Stimulated activated naive CD8-positive, alpha-beta T cell treated with anti-CD3 and anti-CD28 coated beads, Interleukin-15, Interleukin-2, amounts not matched to agents 100 U/mL and 50 U/mL, for 24 hours (primary cell): ENCODE results near the gene GLB1L.
"Not testable (repeated sequence)": the region's sequence is repeated elsewhere in the genome, so short reads cannot be mapped to it uniquely, and the experiment has no call there.

Source experiments
- ATAC-seq: fragments of 150-1000 bp; cut with Tn5 transposase; one replicate; pipeline ENCODE4 v1.10.0; 2021
- DNase-seq: peaks from one replicate; pipeline ENCODE4 v3.0.0; 2021

The GLB1L gene

GRCh38 chr2:219280651-219281050, 35.4 kb upstream of the GLB1L start:
- DNase-seq = no peak
- ATAC-seq = no peak

GRCh38 chr2:219279916-219280516, 34.8 kb upstream of the GLB1L start:
- DNase-seq (no peak), ATAC-seq (no peak)

GRCh38 chr2:219279151-219279915, 34.1 kb upstream of the GLB1L start, which contains the start of gene DNAJB2:
TSS of gene DNAJB2 (plus strand) at chr2:219279366. CDS start at chr2:219279834, 468 bp downstream.
- peak; percentile 90 for ATAC-seq
- DNase-seq = peak; percentile 99

GRCh38 chr2:219278655-219279150, 33.5 kb upstream of the GLB1L start:
- DNase-seq = no peak
- ATAC-seq = no peak

DNA sequence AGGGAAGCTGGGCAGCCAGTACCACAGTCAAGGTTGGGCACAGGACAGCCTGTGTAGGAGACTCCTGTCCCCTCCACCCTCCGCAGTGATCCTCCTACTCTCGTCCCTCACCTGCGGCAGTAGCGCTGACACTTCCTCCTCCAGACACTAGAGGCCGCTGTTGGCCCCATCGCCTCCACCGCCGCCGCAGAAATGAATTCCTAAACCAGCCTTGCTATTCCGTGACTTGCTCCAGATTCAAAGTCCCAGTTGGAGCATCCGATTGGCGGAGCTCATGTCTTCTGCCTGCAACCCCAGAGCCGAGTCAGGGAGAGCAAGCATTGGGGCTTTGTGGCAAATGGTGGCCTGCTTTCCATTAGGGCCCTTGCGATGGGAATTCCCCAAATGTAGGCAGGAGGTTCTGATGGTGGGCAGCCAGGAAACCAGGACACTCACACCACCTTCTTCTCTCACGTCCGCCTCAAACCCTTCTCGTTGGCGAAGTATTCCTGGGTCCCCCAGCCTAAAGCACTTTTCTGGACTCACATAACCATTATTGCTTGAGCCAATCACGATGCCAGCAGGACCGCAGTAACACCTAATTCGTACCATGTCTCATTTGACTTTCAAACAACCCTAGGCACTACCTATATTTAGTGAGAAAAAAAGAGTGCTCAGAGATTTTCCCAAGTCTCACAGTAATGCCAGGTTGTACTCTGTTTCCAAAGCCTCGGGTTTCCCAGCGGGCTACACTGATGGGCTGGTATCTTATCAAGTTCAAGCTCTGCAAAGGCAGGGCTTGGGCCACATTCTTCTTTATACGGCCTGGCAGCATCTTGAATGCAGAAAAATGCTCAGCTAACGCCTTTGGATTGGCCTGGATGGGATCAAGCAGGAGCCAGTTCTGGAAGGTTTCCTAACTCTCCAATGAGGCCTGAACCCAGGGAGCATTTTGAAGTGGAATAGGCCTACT, 32.7 kb upstream of the GLB1L start:
- ATAC-seq (no peak), DNase-seq (peak; percentile 82)

GRCh38 chr2:219274361-219274921, 29.2 kb upstream of the GLB1L start:
- DNase-seq = no peak
- ATAC-seq = no peak

DNA sequence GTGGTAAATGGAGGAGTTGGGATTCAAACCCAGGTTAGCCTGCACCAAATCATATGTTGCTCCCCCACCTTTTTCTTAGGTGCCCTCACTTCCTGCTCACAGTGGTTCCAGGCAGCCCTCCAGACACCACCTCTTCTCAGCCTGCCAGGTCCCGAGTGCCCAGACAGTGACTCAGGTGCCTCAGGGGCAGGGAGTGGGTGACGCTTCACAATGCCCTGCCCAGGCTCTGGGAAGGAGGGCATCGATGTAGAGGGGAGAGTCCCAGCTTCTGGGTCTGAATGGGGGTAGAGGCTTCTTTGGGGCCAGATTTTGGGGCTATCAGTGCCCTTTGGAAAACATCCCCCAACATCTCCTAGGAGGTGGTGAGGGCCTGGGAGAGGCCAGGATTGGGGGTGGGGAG, 28.7 kb upstream of the GLB1L start:
- DNase-seq (no peak), ATAC-seq (no peak)

GRCh38 chr2:219272995-219273394, 27.8 kb upstream of the GLB1L start:
- DNase-seq (no peak), ATAC-seq (peak; percentile 37)

DNA sequence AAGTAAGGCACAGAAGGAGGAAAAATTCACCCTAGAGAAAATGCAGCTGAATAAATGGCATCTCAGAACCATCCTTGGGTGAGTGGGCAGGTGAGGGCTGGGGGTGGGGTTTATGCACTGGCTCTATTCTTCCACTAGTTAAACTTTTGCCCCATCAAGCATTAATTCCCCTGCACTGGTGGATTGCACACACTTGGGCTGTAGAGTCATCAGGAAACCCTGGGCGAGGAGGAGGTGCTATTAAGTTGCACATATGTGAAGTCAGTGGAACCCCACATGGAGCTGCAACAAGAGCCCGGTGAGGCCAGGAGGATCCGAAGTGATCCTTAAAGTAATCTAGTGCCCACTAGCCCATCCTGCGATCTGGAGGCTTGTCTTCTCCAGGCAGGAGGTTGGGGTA, 27.1 kb upstream of the GLB1L start:
- no peak for ATAC-seq
- no peak for DNase-seq

GRCh38 chr2:219271021-219271420, 25.8 kb upstream of the GLB1L start:
- ATAC-seq = no peak
- no peak for DNase-seq

GRCh38 chr2:219270055-219270372, 24.8 kb upstream of the GLB1L start:
- DNase-seq (no peak), ATAC-seq (no peak)

DNA sequence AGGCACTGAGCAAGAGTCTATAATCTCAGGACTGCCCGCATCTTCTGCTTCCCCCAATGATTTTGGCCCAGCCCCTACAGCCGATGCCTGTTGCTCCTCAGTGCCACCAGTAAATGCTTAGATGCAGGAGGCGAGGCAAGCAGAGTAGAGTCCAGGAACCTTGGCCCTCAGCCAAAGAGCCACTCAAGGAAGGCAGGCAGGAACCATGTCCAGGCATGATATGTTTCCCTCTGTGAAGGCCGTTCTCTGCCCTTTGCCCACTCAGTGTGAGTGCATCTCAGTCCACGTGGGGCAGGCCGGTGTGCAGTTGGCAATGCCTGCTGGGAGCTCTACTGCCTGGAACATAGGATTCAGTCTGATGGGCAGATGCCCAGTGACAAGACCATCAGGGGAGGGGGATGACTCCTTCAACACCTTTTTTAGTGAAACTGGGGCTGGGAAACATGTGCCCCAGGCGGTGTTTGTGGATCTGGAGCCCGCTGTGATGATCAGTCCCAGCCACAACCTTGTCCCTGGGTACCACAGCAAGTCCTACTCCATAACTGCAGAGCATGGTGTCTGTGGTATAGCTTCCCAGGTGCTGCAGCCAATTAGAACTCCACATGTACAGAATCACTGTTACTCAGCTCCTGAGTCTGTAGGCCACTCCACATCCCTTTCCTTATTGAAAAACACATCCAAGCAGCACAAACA, 24.3 kb upstream of the GLB1L start:
- DNase-seq = no peak
- ATAC-seq = no peak

GRCh38 chr2:219268294-219268693, 23.1 kb upstream of the GLB1L start:
- no peak for ATAC-seq
- DNase-seq = no peak

- ATAC-seq (no peak), DNase-seq (no peak)
Observed at GRCh38 chr2:219266886-219267285, 21.6 kb upstream of the GLB1L start.

DNA sequence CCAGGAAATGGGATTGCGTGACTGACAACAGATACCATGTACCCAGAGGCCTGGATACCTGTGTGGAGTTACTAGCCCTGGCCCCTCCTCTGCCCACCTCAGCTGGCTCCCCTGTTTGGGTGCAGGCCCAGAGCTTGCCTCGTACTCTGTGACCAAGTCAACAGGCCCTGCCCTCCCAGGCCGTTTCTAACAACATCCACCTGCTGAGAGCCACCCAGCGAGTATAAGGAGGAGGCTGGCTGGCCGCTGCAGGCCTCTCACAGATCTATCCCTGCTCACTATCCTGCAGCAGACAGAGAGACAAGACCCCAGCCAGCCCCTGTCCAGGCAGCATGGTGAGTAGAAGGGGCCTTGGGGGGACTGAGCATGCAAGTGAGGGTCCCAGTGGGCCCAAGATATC, 21.0 kb upstream of the GLB1L start:
- no peak for ATAC-seq
- DNase-seq = no peak

DNA sequence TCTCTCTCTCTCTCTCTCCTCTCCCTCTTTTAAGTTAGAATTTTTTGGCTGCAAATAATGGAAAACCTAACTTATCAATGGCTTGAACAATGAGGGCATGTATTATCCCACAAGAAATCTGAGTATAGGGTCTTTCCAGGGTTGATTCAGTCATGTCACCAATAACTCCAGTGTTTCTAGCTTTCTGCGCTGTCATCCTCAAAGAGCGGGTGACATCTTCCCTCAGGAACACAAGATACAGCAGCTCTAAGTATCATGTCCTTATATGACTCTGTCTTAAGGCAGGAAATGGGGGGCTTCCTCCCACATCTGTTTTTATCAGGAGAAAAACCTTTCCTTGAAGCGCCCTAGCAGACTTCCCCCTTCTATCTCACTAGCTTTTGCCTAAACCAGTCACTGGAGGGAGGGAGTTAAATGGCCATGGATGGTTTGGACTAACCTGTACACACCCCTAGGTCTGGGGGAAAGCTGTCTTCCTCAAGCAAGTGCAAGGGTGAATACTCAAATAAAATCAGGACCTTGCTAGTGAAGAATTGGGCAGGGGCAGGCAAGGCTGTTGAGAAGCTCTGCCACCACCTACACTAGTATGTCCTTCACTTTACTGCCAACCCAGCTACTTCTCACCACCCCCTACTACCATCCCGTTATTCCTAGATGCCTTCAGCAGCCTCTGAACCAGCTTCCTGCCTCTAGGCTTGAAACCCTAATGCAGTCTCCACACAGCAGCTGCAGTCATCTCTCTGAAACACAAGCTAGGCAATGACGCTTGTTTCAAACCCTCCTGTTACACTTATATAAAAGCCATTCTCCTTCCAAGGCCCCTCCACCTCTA, 16.0 kb upstream of the GLB1L start:
- DNase-seq (no peak), ATAC-seq (no peak)

DNA sequence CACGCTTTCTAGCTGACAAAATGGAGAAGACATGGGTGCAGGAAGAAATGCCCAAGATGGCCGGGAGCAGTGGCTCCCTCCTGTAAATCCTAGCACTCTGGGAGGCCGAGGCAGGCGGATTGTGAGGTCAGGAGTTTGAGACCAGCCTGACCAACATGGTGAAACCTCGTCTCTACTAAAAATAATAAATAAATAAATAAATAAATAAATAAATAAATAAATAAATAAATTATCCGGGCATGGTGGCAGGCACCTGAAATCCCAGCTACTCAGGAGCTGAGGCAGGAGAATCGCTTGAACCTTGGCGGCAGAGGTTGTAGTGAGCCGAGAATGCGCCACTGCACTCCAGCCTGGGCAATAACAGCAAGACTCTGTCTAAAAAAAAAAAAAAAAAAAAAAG, 13.7 kb upstream of the GLB1L start:
- not testable (repeated sequence) for DNase-seq, ATAC-seq

- ATAC-seq = peak; percentile 44
Observed at GRCh38 chr2:219254590-219255201, 9.5 kb upstream of the GLB1L start.

GRCh38 chr2:219253753-219254589, 8.7 kb upstream of the GLB1L start, which contains the start of gene TUBA4A:
TSS of gene TUBA4A (minus strand) at chr2:219253918. CDS start at chr2:219253858, 60 bp downstream.
- peak; percentile 92 for DNase-seq
- peak; percentile 75 for ATAC-seq

More at GRCh38 chr2:219254590-219255201, 9.5 kb upstream of the GLB1L start:
- peak; percentile 41 for DNase-seq
